ENCODE data around the gene XRCC2.

Gene XRCC2

DNA sequence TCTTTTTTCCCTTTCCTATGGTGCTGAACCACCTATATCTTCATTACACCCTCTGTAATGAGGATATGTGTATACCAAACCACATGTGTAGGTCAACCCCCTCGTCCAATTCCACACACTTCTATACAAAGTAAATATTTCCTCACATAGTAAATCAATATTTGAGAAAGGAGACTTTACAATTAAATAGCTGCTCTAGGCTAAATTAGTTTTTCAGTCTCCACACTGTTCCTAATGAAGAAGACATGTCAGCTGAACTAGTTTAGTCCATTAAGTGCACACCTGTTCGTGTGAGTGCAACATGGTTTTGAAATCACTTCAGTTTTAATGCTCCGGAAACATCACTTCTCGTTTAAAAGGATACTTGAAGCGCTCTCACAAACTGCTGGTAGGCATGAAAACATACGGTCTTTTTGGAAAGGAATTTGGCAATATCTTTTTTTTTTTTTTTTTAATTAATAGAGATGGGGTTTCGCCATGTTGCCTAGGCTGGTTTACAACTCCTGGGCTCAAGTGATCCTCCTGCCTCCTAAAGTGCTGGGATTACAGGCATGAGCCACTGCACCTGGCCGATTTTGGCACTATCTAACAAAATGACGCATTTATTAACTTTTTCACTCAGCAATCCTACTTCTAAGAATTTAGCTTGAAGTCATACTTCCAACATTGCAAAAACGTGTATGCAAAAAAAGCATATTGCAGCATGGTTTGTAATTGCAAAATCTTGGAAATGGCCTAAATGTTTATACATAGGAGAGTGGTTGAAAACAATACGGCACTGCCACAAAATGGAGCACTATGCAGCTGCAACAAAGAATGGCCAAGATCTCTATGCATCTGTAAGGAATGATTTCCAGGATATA, 2.1 kb upstream of the XRCC2 start:
- DNase-seq (ENCODE audit: insufficient read length) = no peak
- no peak for FAIRE-seq
- TF ChIP-seq POLR2A (IDR thresholded peaks at IDR 0.05; ENCODE audit: low read depth, low read length) = no peak

- TF ChIP-seq POLR2A (IDR thresholded peaks at IDR 0.05; ENCODE audit: low read depth, low read length) (no peak), TAF1 (IDR thresholded peaks at IDR 0.05; ENCODE audit: borderline replicate concordance, low read depth, low read length) (no peak), POLR2AphosphoS5 (IDR thresholded peaks at IDR 0.05; ENCODE audit: low read depth, low read length) (no peak)
- FAIRE-seq = no peak
- no peak for DNase-seq (ENCODE audit: insufficient read length)
These were observed 832 bp downstream of the XRCC2 start for GRCh38 chr7:152674860-152675758.

DNA sequence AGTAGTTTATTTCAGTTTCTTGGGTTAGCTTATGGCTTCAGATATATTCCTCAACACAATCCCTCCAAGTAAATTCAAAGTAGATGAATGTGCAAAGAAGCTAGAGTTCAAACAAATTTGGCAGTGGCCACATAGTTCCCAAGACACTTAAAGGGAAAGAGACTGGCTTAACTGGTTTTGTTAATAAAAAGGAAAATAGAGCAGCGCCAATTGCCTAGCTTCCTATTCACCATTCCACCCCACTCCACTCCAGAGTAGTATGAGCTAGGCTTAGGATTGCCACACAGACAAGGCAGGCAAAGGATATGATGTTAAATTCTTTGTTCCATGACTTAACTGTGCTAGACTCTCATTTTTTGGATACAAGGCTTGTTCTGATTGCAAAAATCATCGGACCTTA, 2.0 kb downstream of the XRCC2 start:
- FAIRE-seq (no peak), DNase-seq (ENCODE audit: insufficient read length) (no peak)
- TF ChIP-seq POLR2AphosphoS5 (IDR thresholded peaks at IDR 0.05; ENCODE audit: low read depth, low read length) = no peak
- no peak for TF ChIP-seq TAF1 (IDR thresholded peaks at IDR 0.05; ENCODE audit: borderline replicate concordance, low read depth, low read length)
- TF ChIP-seq POLR2A (IDR thresholded peaks at IDR 0.05; ENCODE audit: low read depth, low read length) = no peak

GRCh38 chr7:152672626-152673025, 3.3 kb downstream of the XRCC2 start:
- no peak for FAIRE-seq
- no peak for DNase-seq (ENCODE audit: insufficient read length)
- TF ChIP-seq TAF1 (IDR thresholded peaks at IDR 0.05; ENCODE audit: borderline replicate concordance, low read depth, low read length) = no peak
- no peak for TF ChIP-seq POLR2AphosphoS5 (IDR thresholded peaks at IDR 0.05; ENCODE audit: low read depth, low read length)
- no peak for TF ChIP-seq POLR2A (IDR thresholded peaks at IDR 0.05; ENCODE audit: low read depth, low read length)

- no peak for FAIRE-seq
- TF ChIP-seq TAF1 (IDR thresholded peaks at IDR 0.05; ENCODE audit: borderline replicate concordance, low read depth, low read length) (no peak), POLR2A (IDR thresholded peaks at IDR 0.05; ENCODE audit: low read depth, low read length) (no peak), POLR2AphosphoS5 (IDR thresholded peaks at IDR 0.05; ENCODE audit: low read depth, low read length) (no peak)
- no peak for DNase-seq (ENCODE audit: insufficient read length)
These were observed 6.2 kb downstream of the XRCC2 start for GRCh38 chr7:152669758-152670157.

DNA sequence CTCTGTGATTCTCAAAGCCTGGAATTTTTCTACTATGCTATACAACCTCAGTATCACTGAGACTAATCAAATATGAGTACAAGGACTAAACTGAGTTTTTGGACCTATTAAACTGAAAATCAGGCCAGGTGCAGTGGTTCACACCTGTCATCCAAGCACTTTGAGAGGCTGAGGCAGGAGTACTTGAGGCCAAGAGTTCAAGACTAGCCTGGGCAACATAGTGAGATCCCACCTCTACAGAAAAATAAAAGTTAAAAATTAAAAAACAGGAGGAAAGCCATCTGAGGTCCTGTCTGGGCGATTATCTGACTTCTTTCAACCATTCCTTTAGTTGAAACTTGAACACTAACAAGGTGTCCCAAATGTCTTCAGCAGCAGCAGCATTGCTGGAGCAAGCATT, 7.0 kb downstream of the XRCC2 start:
- DNase-seq (ENCODE audit: insufficient read length) (no peak), FAIRE-seq (no peak)
- TF ChIP-seq TAF1 (IDR thresholded peaks at IDR 0.05; ENCODE audit: borderline replicate concordance, low read depth, low read length) (no peak), POLR2AphosphoS5 (IDR thresholded peaks at IDR 0.05; ENCODE audit: low read depth, low read length) (no peak), POLR2A (IDR thresholded peaks at IDR 0.05; ENCODE audit: low read depth, low read length) (no peak)

DNA sequence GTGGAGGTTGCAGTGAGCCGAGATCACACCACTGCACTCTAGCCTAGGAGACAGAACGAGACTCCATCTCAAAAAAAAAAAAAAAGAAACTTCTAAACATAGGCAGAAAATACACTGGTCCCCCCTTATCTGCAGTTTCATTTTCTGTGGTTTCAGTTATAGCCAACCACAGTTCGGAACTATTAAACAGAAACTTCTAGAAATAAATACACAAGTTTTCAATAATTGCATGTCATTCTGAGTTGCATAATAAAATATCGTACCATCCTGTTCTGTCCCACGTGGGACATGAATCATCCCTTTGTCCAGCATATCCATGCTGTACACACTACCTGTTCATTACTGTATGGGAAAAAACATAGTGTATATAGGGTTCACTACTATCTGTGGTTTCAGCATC, 8.0 kb downstream of the XRCC2 start:
- DNase-seq (ENCODE audit: insufficient read length) (no peak), FAIRE-seq (no peak)
- TF ChIP-seq POLR2AphosphoS5 (IDR thresholded peaks at IDR 0.05; ENCODE audit: low read depth, low read length) (no peak), POLR2A (IDR thresholded peaks at IDR 0.05; ENCODE audit: low read depth, low read length) (no peak), TAF1 (IDR thresholded peaks at IDR 0.05; ENCODE audit: borderline replicate concordance, low read depth, low read length) (no peak)

GRCh38 chr7:152666078-152666477, 9.9 kb downstream of the XRCC2 start:
- DNase-seq (ENCODE audit: insufficient read length) (no peak), FAIRE-seq (no peak)

DNA sequence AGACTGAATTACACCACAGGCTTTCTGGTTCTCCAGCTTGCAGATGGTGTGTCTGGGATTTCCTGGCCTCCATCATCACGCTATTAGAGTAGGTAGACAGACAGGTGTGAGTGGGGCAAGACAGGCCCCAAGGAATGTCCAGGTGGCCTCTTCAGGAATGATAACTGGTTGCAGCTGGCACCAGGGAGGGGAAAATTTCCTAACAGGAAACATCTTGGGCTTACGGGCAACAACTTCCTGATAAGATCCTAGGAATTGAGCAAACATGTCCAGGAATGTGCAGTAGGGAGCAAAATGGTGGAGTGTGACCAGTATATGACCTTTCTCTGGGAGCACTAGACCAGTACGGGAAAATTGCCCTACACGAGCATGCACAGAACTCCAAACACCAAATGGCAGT, 11.3 kb downstream of the XRCC2 start:
- no peak for FAIRE-seq
- no peak for TF ChIP-seq TAF1 (IDR thresholded peaks at IDR 0.05; ENCODE audit: borderline replicate concordance, low read depth, low read length)
- no peak for TF ChIP-seq POLR2AphosphoS5 (IDR thresholded peaks at IDR 0.05; ENCODE audit: low read depth, low read length)
- no peak for DNase-seq (ENCODE audit: insufficient read length)

More at GRCh38 chr7:152666078-152666477, 9.9 kb downstream of the XRCC2 start:
- TF ChIP-seq TAF1 (IDR thresholded peaks at IDR 0.05; ENCODE audit: borderline replicate concordance, low read depth, low read length) (no peak), POLR2A (IDR thresholded peaks at IDR 0.05; ENCODE audit: low read depth, low read length) (no peak), POLR2AphosphoS5 (IDR thresholded peaks at IDR 0.05; ENCODE audit: low read depth, low read length) (no peak)

- TF ChIP-seq POLR2AphosphoS5 (IDR thresholded peaks at IDR 0.05; ENCODE audit: low read depth, low read length) (no peak), POLR2A (IDR thresholded peaks at IDR 0.05; ENCODE audit: low read depth, low read length) (no peak), TAF1 (IDR thresholded peaks at IDR 0.05; ENCODE audit: borderline replicate concordance, low read depth, low read length) (no peak)
- DNase-seq (ENCODE audit: insufficient read length) = no peak
- no peak for FAIRE-seq
These were observed 12.0 kb downstream of the XRCC2 start for GRCh38 chr7:152663931-152664330.

GRCh38 chr7:152663148-152663740, 12.7 kb downstream of the XRCC2 start:
- no peak for TF ChIP-seq TAF1 (IDR thresholded peaks at IDR 0.05; ENCODE audit: borderline replicate concordance, low read depth, low read length)
- TF ChIP-seq POLR2A (IDR thresholded peaks at IDR 0.05; ENCODE audit: low read depth, low read length) = no peak
- TF ChIP-seq POLR2AphosphoS5 (IDR thresholded peaks at IDR 0.05; ENCODE audit: low read depth, low read length) = no peak
- DNase-seq (ENCODE audit: insufficient read length) (no peak), FAIRE-seq (no peak)
